ENCODE results near the gene SEC14L3.

GRCh38 chr22:30486118-30486517 is 14.3 kb upstream of the SEC14L3 start:
- TF ChIP-seq CTCF (IDR thresholded peaks at IDR 0.05; ENCODE audit: insufficient read depth, low read length, poor library complexity, severe bottlenecking), result no peak
- TF ChIP-seq EZH2phosphoT487 (conservative IDR thresholded peaks at IDR 0.05; ENCODE audit: low read length), result no peak

Data from SU-DHL-6 (cell line).